Keratinocyte (primary cell): Measurements from ENCODE around the gene TXNDC8. TPM values are rescaled to one million over a fixed set of nuclear protein-coding genes. Genes with fewer than 3 reads are reported as not detected.

ENCODE experiments used
- DNase-seq: peaks from one replicate; pipeline ENCODE4 v3.0.0-alpha.2; 2011; ENCODE audit warnings: low read depth, missing footprints, low spot score
- FAIRE-seq: peaks from 2 replicates; lab custom pipeline; 2011; peaks lifted over from hg19 to GRCh38; lab: Jason Lieb, UNC
- H2AFZ ChIP-seq: 2 replicates; pipeline ENCODE4 v1.6.0; 2012; ENCODE audit warnings: low read length, control low read depth, inconsistent platforms; ENCODE audit not compliant: control insufficient read depth
- H3K27ac ChIP-seq: 2 replicates; pipeline ENCODE4 v1.5.1; 2011; ENCODE audit warnings: low read length; ENCODE audit not compliant: control insufficient read depth, insufficient read depth
- H3K27me3 ChIP-seq: 3 replicates; pipeline ENCODE4 v1.6.0; 2011; ENCODE audit warnings: low read length; ENCODE audit not compliant: control insufficient read depth, insufficient read depth; ENCODE audit errors: extremely low read depth
- H3K36me3 ChIP-seq, 2 experiments: 2 replicates in 1 of 2; 3 replicates in 1 of 2; pipeline ENCODE4 v1.5.1; 2011; ENCODE audit warnings: low read length in 2 of 2, mild to moderate bottlenecking in 1 of 2; ENCODE audit not compliant: control insufficient read depth in 2 of 2, insufficient read depth in 2 of 2; ENCODE audit errors: extremely low read depth in 1 of 2
- H3K4me1 ChIP-seq: 3 replicates; pipeline ENCODE4 v1.5.1; 2011; ENCODE audit warnings: low read length; ENCODE audit not compliant: control insufficient read depth, insufficient read depth; ENCODE audit errors: extremely low read depth
- H3K4me2 ChIP-seq: 3 replicates; pipeline ENCODE4 v1.6.0; 2011; ENCODE audit warnings: low read depth, low read length; ENCODE audit not compliant: control insufficient read depth, insufficient read depth; ENCODE audit errors: extremely low read depth
- H3K4me3 ChIP-seq, 3 experiments: fragments of 200-600 bp in 1 of 3; sonication (generic) in 1 of 3; 2 replicates in 2 of 3; 3 replicates in 1 of 3; pipeline ENCODE4 v1.5.1; 2011 to 2016; ENCODE audit warnings: low read length in 3 of 3, mild to moderate bottlenecking in 3 of 3, control low read depth in 2 of 3, inconsistent platforms in 1 of 3, low read depth in 1 of 3, mixed read lengths in 1 of 3, mixed run types in 1 of 3, moderate library complexity in 1 of 3; ENCODE audit not compliant: control insufficient read depth in 2 of 3, insufficient read depth in 2 of 3; ENCODE audit errors: extremely low read depth in 1 of 3
- H3K79me2 ChIP-seq: 2 replicates; pipeline ENCODE4 v1.6.0; 2012; ENCODE audit warnings: low read length; ENCODE audit not compliant: control insufficient read depth, insufficient read depth
- H3K9ac ChIP-seq: 3 replicates; pipeline ENCODE4 v1.6.0; 2011; ENCODE audit warnings: low read length; ENCODE audit not compliant: control insufficient read depth, insufficient read depth; ENCODE audit errors: extremely low read depth
- H3K9me1 ChIP-seq: 3 replicates; pipeline ENCODE4 v1.6.0; 2011; ENCODE audit warnings: low read length; ENCODE audit not compliant: control insufficient read depth, insufficient read depth; ENCODE audit errors: extremely low read depth
- H3K9me3 ChIP-seq: 2 replicates; pipeline ENCODE4 v1.5.1; 2012; ENCODE audit warnings: low read depth, low read length; ENCODE audit not compliant: control insufficient read depth
- H4K20me1 ChIP-seq: 3 replicates; pipeline ENCODE4 v1.6.0; 2011; ENCODE audit warnings: low read length; ENCODE audit not compliant: control insufficient read depth, insufficient read depth; ENCODE audit errors: extremely low read depth
- EZH2 ChIP-seq: IDR thresholded peaks from one replicate; pipeline ENCODE4 v1.6.1; 2012; ENCODE audit warnings: inconsistent platforms, mild to moderate bottlenecking, low read length, moderate library complexity
- dilution Hi-C: fragments of 300-500 bp; cut with MboI; formaldehyde crosslinking; loops from one replicate; pipeline ENCODE4 v1.7.0; 2020; ENCODE audit warnings: low sequenced_read_pairs; ENCODE audit not compliant: extremely low pct_ligation_motif_present
- polyA plus RNA-seq, 5 experiments: library from polyadenylated mRNA; depleted of rRNA in 3 of 5; stranded (reverse) in 3 of 5; stranded (forward) in 1 of 5; unstranded in 1 of 5; fragments of >200 nt; gene quantifications; 1 replicate in 1 of 5; 2 replicates in 3 of 5; 3 replicates in 1 of 5; pipeline versions ENCODE4 v1.2.1 to v1.2.3, GENCODE V29; 2011 to 2012; ENCODE audit warnings: missing spikeins in 2 of 5, low read depth in 1 of 5, low replicate concordance in 1 of 5
- TF ChIP-seq, protein P1 (sequence below), 3 experiments: IDR thresholded peaks in 1 of 3; conservative IDR thresholded peaks in 1 of 3; optimal IDR thresholded peaks in 1 of 3; 2 replicates in 2 of 3; 3 replicates in 1 of 3; pipeline versions ENCODE3 to v1.5.1; 2011; ENCODE audit warnings: low read length in 3 of 3, mild to moderate bottlenecking in 3 of 3, moderate library complexity in 2 of 3, control low read depth in 1 of 3, inconsistent platforms in 1 of 3; ENCODE audit not compliant: insufficient read depth in 2 of 3; ENCODE audit errors: extremely low read depth in 1 of 3

Gene TXNDC8
- polyA plus RNA-seq, 1 donor (not counting 4 experiments of a cell fraction or from before 2014, with no cell fraction given), result not detected

DNA sequence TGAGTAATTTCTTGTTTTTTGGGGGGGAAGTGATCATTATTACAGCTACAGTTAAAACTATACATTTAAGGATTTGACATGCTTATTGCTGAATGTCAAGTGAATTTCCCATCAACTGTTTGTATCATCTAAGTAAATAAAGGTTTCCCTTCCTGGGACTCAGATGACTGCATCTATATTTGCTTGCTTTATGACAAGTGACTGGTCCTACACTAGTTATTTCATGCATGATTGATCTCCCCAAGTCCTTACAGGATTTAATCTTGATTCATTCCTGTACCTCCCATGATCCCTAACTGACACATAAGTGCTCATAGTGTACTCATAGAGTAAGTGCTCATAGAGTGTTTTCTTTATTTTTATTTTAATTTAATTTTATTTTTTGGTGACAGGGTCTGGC is 2.8 kb downstream of the TXNDC8 start:
- H3K27ac ChIP-seq, result no peak overlapping the region
- no peak for FAIRE-seq
- no peaks in the 10 kb centered on the region for H3K36me3 ChIP-seq
- TF ChIP-seq, protein P1, sequence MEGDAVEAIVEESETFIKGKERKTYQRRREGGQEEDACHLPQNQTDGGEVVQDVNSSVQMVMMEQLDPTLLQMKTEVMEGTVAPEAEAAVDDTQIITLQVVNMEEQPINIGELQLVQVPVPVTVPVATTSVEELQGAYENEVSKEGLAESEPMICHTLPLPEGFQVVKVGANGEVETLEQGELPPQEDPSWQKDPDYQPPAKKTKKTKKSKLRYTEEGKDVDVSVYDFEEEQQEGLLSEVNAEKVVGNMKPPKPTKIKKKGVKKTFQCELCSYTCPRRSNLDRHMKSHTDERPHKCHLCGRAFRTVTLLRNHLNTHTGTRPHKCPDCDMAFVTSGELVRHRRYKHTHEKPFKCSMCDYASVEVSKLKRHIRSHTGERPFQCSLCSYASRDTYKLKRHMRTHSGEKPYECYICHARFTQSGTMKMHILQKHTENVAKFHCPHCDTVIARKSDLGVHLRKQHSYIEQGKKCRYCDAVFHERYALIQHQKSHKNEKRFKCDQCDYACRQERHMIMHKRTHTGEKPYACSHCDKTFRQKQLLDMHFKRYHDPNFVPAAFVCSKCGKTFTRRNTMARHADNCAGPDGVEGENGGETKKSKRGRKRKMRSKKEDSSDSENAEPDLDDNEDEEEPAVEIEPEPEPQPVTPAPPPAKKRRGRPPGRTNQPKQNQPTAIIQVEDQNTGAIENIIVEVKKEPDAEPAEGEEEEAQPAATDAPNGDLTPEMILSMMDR (optimal IDR thresholded peaks at IDR 0.05 in 1 of 3, IDR thresholded peaks at IDR 0.05 in 1 of 3, conservative IDR thresholded peaks at IDR 0.05 in 1 of 3; ENCODE audit: extremely low read depth in 1 of 3, insufficient read depth in 2 of 3, low read length in 3 of 3), result no peak
- no peak for TF ChIP-seq EZH2
- H2AFZ ChIP-seq, result no peak overlapping the region
- no peaks in the 10 kb centered on the region for H4K20me1 ChIP-seq
- dilution Hi-C loops, result no loop called here
- peaks cover 3% of the 10 kb centered on the region for H3K4me1 ChIP-seq
- H3K9ac ChIP-seq, result no peak overlapping the region
- DNase-seq, result no peak
- no peak overlapping the region for H3K4me2 ChIP-seq
- H3K4me3 ChIP-seq, result no peak overlapping the region
- H3K9me3 ChIP-seq, result no peaks in the 10 kb centered on the region
- no peaks in the 10 kb centered on the region for H3K9me1 ChIP-seq
- H3K79me2 ChIP-seq, result no peaks in the 10 kb centered on the region
- H3K27me3 ChIP-seq, result no peaks in the 10 kb centered on the region

DNA sequence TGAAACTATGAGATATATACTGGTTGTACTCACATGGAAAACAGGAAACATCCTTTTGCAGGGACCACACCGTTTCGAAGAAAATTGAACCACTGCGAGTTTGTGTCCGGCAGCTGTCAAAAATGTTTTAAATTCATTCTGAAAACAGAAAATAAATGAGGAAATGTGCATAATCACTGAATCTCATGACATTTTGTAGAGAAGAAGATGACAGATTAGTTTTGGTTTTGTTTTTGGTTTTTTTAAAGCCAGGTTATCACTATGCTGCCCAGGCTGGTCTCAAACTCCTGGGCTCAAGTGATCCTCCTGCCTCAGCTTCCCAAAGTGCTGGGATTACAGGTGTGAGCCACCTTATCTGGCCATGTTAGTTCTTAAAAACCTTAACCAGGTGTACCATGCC is 3.5 kb downstream of the TXNDC8 start:
- Histone ChIP-seq H3K27ac (no peak overlapping the region), H3K4me1 (peaks cover 3% of the 10 kb centered on the region), H3K4me3 (no peak overlapping the region), H4K20me1 (no peaks in the 10 kb centered on the region), H3K79me2 (no peaks in the 10 kb centered on the region), H3K27me3 (no peaks in the 10 kb centered on the region), H3K9me1 (no peaks in the 10 kb centered on the region), H3K4me2 (no peak overlapping the region), H3K9me3 (no peaks in the 10 kb centered on the region), H3K9ac (no peak overlapping the region), H2AFZ (no peak overlapping the region), H3K36me3 (no peaks in the 10 kb centered on the region)
- DNase-seq (no peak), FAIRE-seq (no peak)
- dilution Hi-C loops, result no loop called here
- no peak for TF ChIP-seq EZH2
- TF ChIP-seq, protein P1 (optimal IDR thresholded peaks at IDR 0.05 in 1 of 3, IDR thresholded peaks at IDR 0.05 in 1 of 3, conservative IDR thresholded peaks at IDR 0.05 in 1 of 3; ENCODE audit: extremely low read depth in 1 of 3, insufficient read depth in 2 of 3, low read length in 3 of 3), result no peak
